M059J (cell line): ENCODE measurements around the gene C11orf71. TPM values are rescaled to one million over a fixed set of nuclear protein-coding genes. Genes with fewer than 3 reads are reported as not detected.
A peak's percentile ranks its signal among the peaks of the same experiment; 100 is the strongest.

Experiments
- DNase-seq: peaks from one replicate; pipeline ENCODE4 v3.0.0-alpha.2; 2012; ENCODE audit warnings: low read depth
- total RNA-seq: library from RNA; depleted of rRNA; stranded (reverse); fragments of >200 nt; shearing (Covaris generic); gene quantifications from 2 replicates; pipeline ENCODE4 v1.2.3, GENCODE V29; 2014

C11orf71 gene
- total RNA-seq, 1 experiment from 2014 or later: 1.8 TPM

DNA sequence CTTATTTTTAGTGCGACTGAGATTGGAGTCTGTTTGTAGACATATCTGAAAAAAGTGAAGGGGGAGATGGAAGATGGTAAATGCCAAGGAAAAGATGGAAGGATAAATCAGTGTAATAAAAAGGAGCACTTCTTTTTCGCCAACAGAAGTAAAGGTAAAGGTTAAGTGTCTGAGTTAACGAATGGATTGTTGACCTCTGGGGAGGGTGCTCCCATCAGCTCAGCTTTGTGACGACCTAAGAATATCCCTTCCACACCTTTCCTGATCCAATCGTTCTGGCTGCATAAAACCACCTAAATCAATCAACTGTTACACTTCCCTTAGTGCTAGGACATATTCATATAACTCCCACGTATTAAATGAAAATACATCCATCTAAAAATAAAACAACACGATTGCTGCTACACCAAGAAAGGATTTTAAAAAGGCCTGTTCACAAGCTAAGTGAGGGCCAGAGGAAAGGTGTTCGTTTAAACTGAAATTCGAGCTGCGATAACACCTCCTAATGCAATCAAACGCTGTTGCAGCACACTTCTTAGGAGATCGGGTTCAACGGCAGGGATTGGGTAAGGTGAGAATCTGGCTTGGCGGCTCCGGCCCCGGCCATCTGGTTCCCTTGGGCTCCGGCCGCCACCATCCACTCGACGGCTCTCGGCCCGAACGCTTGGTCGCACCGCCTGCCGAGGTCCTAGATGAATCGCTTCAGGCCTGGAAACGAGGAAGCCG is 658 bp downstream of the C11orf71 start:
- no peak for DNase-seq

DNA sequence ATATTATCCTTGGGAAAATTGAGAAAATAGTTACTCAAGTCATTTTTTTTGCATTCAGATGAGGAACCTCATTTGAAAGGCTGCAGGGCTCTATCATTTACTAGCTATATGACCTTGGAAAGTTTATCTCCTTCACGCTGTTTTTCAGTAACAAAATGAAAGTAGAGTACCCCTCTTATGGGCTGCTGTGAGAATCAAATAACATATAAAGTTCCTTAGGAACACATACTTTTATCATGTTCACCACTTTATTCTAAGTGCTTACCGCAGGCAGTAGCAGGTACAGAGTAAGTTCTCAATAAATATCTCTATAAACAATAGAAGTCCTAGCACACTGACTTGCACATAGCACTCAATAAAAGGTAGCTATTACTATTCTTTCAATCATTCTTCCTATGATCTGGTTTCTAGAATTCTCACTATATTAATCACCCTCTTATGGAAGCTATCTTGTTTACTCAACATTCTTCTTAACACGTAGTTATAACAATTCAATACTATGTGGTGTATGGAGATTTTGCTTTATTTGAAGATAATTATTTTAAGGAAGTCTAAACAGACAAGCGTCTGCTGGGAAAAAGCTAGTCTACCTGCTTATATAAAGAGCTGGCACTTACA is 1.9 kb downstream of the C11orf71 start:
- no peak for DNase-seq

DNA sequence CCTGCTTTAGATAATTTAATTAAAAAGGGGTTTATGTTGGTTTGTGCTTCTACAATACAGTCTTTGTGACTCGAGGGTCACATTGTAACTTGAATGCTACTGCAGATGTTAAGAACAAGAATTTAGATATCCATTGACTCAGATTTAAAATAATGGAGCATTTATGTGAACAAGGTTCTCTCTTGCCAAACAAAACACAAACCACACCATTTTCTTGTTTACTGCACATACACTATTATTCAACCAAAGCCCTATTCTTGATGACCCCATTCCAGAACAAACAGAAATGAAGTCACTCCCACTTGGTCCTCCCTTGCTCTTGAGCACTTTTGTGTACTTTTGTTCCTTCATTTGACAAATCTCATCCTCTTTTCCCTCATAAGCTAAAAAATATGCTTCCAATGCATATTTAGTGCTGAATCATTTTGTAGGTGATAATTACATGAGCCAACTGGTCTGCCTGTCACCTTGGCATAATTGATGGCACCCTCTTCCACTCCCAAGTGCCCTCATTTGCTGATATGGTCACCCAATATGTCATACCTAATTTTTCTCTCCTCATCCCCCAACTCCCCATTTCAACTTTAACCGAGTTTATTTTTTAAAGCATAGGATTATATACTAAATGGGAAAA is 2.8 kb downstream of the C11orf71 start:
- no peak for DNase-seq

DNA sequence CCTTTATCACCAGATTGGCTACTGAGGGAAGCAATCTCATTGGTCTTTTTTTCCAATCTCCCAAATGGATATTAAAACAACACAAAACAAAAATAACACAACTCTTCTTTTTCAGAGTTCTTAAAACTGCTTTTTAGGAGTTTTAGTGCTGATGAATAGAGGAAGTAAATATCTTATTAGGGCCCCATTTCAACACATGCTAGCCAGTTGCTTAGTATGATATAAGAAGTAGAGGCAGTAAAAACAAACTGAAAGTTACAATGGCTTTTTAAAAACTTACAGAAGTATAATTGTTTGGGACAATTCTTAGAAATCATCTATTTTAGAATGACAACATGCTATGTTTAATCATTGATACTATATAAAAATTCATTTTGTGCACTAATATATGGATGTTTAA is 3.4 kb downstream of the C11orf71 start:
- no peak for DNase-seq

DNA sequence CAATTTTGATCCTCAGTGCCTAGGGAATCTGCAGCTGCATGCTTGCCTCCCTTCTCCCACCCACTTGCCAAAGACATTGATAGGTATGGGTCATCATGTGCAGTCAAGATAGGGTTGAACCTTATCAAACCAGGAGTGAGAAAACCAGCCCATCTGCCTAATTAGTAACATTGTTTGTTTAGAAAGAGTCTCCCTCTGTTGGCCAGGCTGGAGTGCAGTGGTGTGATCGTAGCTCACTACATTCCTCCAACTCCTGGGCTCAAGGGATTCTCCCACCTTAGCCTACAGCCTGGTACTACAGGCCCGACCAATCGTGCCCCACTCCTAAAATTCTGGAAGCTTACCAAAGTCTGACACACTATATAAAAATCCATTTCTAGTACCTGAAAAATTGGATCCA is 4.6 kb downstream of the C11orf71 start:
- no peak for DNase-seq

DNA sequence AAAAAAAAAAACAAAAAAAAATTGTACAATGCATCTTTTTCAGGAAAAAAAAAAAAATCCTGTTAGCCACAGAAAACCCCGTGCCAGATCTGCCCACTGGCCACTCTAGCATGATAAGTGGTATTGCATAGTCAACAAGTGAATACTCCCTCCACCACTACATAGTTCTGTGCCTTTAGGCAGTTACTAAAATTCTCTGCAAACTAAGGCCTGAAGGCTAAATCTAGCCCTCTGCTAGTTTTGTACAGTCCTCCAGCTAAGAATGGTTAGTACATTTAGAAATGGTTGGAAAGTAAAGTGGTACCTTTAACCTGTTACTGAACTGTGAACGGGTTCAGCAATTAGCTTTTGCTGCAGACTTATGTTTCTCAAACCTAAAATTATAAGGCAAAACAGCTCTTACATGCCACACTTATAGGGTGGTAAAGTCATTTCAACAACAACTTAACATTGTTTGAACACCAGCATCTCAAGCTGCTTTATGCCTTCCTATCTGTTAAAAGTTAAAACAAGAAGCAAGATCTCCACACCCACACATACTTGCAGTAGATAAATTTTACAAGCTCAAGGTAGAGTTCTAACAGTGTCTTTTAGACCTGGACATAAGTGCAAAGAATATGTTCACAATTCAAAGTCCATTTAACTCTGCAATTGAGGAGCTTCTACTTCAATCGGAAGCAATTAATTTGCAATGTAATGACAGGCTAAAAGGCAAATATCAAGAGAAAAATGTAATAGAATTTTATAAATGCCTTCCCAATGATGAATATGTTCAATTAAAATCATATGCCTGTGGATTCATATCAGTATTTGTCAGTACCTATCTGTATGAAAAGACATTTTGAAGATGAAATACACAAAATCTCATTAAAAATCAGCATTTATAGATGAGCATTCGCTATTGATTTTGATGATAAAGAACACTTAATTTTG is 7.3 kb downstream of the C11orf71 start:
- no peak for DNase-seq

DNA sequence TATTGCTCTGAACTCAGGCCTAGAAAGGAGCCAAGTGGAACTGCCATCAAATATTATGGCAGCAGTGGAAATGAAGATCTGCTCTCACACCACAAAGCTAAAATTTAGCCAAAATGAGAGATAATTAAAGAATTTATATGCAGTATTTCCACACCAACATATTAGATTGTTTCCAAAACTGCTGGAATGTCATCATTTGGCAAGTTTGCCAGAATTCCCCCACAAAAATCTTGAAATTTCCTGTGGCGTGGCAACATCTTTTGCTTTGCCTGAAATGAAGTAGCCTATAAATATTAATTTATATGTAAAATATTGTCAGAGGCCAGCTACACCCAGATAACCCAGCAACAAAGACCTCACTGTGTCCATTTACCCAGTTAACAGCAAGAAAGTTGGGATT is 13.8 kb downstream of the C11orf71 start:
- DNase-seq: no peak

DNA sequence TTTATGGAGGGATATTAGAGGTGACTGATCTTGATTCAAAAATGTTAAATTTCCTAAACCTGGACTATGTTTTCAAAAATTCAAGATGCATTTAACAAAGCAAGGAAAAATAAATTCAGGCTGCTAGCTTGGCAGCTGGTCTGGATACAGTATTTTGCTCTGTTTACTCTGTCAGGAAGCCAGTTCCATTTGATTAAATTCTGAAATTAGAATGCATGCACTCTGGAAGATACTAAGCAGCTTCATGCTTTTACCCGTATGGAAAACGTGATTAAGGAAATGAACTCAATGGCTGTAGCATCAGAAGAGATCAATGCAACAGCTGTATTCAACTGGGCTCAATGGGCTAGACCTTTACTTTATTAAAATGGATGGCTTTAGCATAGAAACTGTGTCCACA is 14.2 kb downstream of the C11orf71 start:
- DNase-seq: no peak

DNA sequence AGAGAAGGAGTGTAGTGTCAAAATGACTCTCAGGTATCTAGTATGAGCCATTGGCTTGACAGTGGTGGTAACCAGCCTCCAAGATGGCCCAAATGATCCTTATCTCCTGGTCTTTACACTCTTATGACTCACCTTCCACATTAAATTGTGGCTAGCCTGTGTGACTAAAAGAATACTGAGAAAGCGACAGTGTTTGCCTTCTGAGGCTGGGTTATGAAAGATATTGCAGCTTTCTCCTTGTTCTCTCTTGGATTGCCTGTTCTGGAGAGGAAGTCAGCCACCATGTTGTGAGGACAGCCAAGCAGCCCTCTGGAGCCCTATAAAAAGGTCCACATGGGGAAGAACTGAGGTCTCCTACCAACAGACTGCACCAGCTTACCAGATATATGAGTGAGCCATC is 15.8 kb downstream of the C11orf71 start:
- peak; percentile 81 for DNase-seq

DNA sequence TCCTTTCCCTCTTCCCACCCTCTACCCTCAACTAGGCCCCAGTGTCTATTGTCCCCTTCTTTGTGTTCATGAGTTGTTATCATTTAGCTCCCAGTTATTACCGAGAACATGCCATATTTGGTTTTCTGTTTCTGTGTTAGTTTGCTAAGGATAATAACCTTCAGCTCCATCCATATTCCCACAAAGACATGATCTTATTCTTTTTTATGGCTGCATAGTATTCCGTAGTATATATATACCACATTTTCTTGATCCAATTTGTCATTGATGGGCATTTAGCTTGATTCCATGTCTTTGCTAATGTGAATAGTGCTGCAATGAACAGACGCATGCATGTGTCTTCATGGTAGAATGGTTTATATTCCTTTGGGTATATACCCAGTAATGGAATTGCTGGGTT is 17.8 kb downstream of the C11orf71 start:
- no peak for DNase-seq

DNA sequence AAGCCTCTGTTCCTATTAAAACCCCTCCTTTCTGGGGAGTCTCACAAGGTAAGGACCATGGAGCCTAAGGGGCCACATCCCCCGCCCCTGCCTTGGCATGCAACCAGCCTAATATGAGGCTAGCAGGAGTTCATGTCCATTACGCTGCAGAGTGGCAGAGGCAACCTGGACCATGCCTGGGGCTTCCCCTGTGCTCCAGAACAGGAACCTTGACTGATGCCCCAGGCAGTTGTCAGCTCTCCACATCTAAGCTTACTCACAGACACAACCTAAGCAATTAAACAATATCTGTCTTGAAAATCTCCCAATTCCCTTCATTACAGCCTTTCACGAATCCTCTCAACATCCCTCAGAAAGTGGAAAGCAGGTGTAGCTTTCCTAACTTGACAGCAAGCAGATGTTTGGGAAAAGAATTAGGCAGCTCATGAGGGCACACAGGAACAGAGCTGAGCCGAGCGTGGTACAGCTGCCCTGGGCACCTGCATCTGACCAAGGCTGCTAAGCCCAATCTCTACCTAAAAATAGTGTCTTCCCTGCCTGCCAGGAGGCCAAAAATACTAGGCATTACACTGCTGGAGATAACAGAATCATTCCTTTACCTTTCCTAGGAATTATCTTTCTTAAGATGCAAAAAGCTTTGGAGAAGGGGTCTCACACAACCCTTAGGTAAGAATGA is 20.8 kb downstream of the C11orf71 start:
- peak; percentile 71 for DNase-seq

DNA sequence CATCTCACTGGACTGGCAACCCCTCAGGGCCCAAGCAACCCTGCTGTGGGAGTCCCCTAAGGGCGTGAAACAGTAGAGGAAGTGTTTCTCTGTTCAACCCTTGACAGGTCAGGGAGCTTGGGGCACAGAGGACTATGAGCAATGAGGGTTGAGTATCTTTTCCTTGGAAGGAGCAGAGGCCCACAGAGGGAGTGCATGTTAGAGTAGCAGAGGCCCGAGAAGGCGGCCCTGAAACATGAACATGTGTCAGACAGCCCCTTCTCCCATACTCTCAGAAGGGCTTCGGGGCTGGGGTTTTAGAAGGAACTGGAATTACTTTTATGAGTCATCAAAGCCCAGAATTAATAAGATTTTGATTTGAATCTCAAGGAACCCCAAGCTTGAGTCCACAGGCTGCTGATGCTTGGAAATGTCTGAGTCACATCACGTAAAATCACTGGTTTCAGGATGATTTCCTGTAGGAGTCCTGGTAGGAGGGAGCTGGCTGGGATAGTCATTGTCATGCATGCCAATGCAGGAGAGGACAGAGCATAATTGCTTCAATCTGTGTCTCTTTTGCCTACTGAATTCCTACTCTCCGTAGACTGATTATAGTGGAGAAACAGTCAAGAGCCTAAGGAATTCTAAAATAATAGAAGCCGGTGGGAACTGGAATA is 22.6 kb downstream of the C11orf71 start:
- DNase-seq: peak; percentile 96

DNA sequence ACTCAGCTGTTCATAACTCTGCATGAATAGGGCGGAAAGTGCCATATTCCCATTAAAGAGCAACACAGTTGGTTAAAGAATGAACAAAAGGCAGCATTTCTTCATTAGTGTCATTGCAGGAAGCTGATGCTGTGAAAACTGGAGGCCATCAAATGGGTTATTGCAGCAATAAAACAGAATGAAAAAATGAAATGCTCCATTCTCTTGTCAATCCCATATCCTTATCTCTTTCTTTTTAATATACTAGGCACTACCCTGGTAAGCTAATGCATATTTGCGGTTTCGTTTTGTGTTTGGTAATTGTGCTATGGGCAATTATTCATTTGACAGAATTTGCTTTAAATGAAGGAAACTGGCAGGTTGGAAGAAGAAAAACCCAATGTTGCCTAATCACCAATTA is 25.3 kb downstream of the C11orf71 start:
- no peak for DNase-seq

DNA sequence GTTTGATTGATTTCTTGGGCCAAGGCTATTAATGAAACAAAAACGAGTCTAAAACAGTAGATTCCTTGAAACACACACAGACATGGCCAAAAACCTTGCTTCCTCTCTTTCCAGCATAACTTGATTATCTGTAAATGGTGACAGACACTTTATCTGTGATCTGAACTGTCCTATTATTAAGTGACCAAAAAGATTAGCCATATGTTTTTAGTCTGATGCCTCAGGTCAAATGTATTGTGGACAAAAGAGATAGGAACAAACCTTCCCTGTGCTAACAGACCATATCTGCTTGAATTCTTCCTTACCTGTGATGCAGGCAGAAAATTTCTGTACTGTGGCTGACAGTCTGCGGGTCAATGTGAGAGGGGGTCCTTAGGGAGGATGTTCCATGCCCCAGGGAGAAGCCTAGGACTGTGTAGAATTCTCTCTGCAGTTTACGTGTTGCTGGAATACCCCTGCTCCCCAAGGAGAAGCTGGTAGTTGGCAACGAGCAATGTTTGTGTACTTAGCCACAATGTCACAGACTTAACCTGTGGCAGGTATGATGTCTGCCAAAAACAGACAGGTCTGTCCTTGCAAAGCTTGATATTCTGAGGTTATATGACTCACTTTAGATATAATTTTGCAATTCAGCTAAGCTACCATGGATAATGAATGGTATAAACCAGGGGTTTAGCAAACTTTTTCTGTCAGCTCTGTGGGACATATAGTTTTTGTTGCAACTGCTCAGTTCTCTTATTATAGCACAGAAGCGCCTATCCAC is 31.2 kb downstream of the C11orf71 start:
- DNase-seq: no peak

DNA sequence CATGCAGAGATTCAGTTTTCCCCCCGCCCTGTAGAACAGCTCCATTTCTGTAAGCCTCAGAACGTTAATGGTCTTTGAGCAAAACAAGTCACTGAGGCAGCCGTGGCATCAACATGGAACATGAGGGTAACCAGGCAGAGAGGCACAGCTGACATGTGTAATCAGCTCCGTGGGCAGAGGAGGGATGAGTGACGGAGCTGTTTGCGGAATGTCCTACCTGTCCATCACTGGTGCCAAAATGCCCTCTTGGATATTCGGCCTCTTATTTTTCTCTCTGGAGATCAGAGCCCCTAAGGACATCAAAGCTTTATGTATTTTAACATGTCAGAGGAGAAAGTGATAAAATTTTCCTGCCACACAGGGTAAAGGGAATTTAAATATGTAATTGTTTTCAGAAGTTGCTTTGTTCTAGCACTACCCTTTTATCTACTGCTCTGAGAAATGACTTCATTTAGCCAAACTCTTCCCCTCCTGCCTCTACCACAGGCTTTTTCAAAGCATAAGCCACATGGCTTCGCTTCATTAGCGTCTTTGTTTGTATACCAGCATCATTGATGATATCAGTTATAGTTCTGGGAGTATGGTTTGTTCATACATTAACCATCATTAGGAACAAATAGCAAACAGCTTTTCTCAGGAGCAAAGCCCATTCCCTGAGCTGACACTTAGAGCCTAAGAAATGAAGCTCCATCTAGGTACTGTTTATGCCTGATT is 32.9 kb downstream of the C11orf71 start:
- DNase-seq: no peak

DNA sequence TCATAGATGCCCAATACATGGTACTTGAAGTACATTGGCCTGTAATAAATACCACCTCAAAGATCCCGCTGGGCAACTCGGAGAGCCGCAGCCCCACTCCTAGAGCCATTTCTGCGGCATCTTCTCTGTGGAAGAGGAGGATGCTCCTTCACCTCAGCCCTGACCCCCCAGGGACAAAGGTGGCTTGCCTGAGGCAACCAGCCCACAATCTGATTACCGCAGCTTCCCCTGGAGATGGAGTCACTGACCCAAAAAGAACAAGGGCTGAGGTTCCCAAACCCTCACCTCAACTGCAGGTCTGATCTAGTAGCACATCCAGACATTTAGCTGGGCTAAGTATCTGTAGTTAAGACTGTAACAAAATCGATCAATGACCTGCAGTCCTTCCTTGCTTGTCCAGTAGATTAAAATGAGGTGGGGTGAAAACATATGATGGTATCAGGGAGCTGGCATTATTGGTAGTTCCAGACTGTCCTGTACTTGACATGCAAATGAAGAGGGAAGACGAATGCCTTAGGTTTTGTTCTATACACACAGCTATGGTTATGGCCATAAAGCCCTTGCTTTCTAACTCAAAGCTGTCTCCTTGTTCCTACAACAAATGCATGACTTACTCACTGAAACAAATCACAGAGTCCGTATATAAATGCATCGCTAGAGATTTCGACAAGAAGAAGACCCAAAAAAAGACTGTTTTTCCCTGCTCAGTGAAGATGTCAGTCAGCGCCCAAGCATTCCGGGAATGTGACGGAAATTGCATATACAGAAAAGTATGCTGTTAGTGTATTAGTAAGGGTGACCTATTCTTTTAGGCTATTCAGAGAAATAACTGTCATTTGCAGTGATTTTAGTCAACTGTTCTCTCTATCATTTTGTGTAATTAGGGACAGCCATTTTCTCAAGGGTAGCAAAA is 33.7 kb downstream of the C11orf71 start:
- DNase-seq: peak; percentile 88

DNA sequence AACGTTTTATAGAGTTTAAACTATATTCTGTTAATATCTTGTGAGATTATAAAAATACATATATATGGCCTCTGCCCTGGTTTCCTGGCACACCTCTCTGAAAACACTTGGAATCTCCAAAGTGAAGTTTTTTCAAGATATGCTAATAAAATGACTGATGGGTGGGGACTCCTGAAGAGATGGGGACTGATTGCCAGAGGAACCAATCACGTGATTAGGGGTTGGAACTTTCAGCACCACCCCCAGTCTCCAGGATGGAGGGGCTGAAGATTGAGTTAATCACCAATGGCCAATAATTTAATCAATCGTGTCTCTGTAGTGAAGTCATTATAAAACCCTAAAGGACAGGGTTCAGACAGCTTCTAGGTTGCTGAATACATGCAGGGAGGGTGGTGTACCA is 37.4 kb downstream of the C11orf71 start:
- no peak for DNase-seq

DNA sequence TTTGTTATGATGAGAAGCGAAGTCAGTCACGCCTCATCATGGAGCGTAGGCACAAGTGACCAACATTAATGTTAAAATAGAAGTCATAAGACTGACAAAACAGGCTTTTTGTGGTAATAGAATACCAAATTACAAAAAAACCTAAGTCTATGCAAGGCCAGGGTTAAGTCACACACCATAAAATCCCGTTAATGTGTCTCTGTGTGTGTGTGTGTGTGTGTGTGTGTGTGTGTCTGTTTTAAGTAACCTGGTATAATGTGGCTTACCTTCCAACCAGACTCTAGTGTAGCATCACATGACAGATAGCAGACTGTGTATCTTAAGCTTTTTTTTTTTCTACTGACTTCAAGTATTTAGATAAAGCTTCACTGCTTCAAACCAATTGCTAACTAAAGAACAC is 38.0 kb downstream of the C11orf71 start:
- DNase-seq: no peak

DNA sequence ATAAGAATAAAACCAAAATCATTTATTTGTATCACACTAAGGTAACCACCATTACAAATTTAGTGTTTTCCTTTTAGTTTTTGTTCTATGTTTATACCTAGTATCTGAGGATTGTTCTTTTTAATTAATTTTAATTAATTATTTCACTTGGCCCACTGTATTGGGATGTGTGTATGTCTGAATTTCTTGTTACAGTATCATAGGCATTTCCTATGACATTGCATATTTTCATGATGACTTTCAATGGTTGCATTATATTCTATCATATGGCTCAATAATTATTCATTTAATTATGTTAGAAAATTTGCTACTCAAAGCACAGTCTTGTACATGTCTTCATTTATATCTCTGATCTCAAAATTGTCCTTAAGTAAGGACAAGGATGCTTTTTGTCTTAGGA is 41.0 kb downstream of the C11orf71 start:
- no peak for DNase-seq
